Cardiac muscle cell (in vitro differentiated cells and primary cell): ENCODE data around the gene SLC16A11. TPM values are rescaled to one million over a fixed set of nuclear protein-coding genes. Genes with fewer than 3 reads are reported as not detected.

Experiments
- DNase-seq, 2 donors: peaks; one replicate each; pipeline versions ENCODE4 v3.0.0 to v3.0.0-alpha.2; 2010 to 2017; ENCODE audit warnings: low read depth in 1 of 2, low spot score in 1 of 2
- H3K27ac ChIP-seq: fragments of 200-600 bp; sonication (generic); 2 replicates; pipeline ENCODE4 v1.5.1; 2016
- H3K27me3 ChIP-seq: fragments of 200-600 bp; sonication (generic); 2 replicates; pipeline ENCODE4 v1.6.0; 2016; ENCODE audit warnings: control low read depth
- H3K36me3 ChIP-seq: fragments of 200-600 bp; sonication (generic); 2 replicates; pipeline ENCODE4 v1.5.1; 2016; ENCODE audit warnings: control low read depth
- H3K4me1 ChIP-seq: fragments of 200-600 bp; sonication (generic); 2 replicates; pipeline ENCODE4 v1.8.1; 2017; ENCODE audit warnings: low read depth, mild to moderate bottlenecking, mixed run types
- H3K4me3 ChIP-seq: fragments of 200-600 bp; sonication (generic); 2 replicates; pipeline ENCODE4 v1.5.1; 2016; ENCODE audit warnings: mild to moderate bottlenecking
- H3K9me3 ChIP-seq: fragments of 200-600 bp; sonication (generic); 2 replicates; pipeline ENCODE4 v1.5.1; 2017; ENCODE audit warnings: low read depth, mild to moderate bottlenecking, control low read depth
- polyA plus RNA-seq: library from polyadenylated mRNA; unstranded; fragments of >200 nt; fragmentation: Nextera tagmentation; extraction: Ambion mirVana; gene quantifications from 2 replicates; pipeline ENCODE4 v1.2.1, GENCODE V29; 2016
- total RNA-seq: library from RNA; depleted of rRNA; stranded (reverse); fragments of >200 nt; gene quantifications from 2 replicates; pipeline ENCODE4 v1.2.3, GENCODE V29; 2016
- TF ChIP-seq, protein P1 (sequence below): IDR thresholded peaks from 2 replicates; pipeline ENCODE4 v1.5.1; 2012; ENCODE audit warnings: low read depth, mild to moderate bottlenecking, low read length

Gene SLC16A11
- total and polyA plus RNA-seq, 2 experiments from 2014 or later = 1.1 to 3.8 TPM

DNA sequence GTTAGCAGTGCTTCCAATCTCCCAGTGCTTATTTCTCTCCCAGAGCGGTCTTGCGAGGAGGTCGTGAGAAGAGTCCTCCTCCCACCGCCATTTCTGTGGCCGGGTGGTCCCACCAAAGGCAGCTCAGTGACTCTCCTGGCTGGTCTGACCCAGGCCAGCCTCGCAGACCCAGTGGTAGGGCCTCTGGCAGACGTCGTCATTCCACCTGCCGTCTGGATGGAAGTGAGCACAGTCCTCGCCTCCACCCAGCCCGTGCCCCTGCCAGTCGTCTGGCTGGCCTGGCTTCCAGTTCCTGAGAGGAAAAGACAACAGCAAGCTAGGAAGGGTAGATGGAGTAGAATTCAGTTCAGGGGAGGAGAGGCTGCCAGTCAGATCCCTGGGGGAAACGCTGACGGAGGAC, 31.0 kb upstream of the SLC16A11 start:
- no peaks in the 10 kb centered on the region for H3K4me1 ChIP-seq
- H3K36me3 ChIP-seq = no peaks in the 10 kb centered on the region
- no peak overlapping the region for H3K4me3 ChIP-seq
- no peaks in the 10 kb centered on the region for H3K27me3 ChIP-seq
- TF ChIP-seq, protein P1, sequence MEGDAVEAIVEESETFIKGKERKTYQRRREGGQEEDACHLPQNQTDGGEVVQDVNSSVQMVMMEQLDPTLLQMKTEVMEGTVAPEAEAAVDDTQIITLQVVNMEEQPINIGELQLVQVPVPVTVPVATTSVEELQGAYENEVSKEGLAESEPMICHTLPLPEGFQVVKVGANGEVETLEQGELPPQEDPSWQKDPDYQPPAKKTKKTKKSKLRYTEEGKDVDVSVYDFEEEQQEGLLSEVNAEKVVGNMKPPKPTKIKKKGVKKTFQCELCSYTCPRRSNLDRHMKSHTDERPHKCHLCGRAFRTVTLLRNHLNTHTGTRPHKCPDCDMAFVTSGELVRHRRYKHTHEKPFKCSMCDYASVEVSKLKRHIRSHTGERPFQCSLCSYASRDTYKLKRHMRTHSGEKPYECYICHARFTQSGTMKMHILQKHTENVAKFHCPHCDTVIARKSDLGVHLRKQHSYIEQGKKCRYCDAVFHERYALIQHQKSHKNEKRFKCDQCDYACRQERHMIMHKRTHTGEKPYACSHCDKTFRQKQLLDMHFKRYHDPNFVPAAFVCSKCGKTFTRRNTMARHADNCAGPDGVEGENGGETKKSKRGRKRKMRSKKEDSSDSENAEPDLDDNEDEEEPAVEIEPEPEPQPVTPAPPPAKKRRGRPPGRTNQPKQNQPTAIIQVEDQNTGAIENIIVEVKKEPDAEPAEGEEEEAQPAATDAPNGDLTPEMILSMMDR = no peak
- no peaks in the 10 kb centered on the region for H3K9me3 ChIP-seq
- DNase-seq = no peak
- no peak overlapping the region for H3K27ac ChIP-seq

DNA sequence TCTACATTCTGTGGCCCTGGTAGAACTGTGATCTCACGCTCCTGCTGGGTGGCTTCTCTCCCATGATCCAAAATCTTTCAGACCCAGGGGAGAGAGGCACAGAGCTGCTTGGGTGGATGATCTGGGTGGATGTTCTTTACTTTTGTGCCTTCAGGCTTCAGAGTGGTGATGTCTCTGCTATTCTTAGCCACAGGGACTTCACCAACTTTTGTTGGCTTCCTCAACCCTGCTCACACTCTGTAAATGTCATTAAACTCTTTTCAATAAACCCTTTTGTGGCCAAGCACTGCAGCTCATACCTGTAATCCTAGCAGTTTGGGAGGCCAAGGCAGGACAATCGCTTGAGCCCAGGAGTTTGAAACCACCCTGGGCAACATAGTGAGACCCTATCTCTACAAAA, 28.5 kb upstream of the SLC16A11 start:
- Histone ChIP-seq H3K4me1 (no peaks in the 10 kb centered on the region), H3K27me3 (no peaks in the 10 kb centered on the region), H3K4me3 (no peak overlapping the region), H3K27ac (no peak overlapping the region), H3K9me3 (no peaks in the 10 kb centered on the region), H3K36me3 (no peaks in the 10 kb centered on the region)
- TF ChIP-seq, protein P1 = no peak
- no peak for DNase-seq

DNA sequence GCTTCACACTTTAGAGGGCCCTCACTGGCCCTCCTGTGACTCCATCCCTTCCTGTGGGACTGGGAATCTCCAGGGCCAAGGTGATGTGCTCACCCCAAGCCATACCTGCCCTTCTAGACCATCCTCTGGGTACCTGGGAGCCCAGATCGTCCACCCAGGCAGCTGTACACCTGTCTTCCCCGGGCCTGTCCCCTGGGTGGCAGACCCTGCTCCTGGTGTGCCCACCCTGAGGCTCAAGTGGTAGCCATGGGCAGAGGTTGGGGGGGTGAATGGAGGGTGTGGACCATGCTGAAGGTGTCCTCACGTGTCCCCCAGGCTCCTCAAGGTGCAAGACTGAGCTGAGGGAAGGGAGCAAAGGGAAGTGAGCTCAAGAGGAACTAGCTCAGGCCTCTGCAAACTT, 26.8 kb upstream of the SLC16A11 start:
- Histone ChIP-seq H3K4me3 (no peak overlapping the region), H3K36me3 (no peaks in the 10 kb centered on the region), H3K4me1 (no peaks in the 10 kb centered on the region), H3K9me3 (no peaks in the 10 kb centered on the region), H3K27me3 (no peaks in the 10 kb centered on the region), H3K27ac (no peak overlapping the region)
- TF ChIP-seq, protein P1 = no peak
- no peak for DNase-seq

DNA sequence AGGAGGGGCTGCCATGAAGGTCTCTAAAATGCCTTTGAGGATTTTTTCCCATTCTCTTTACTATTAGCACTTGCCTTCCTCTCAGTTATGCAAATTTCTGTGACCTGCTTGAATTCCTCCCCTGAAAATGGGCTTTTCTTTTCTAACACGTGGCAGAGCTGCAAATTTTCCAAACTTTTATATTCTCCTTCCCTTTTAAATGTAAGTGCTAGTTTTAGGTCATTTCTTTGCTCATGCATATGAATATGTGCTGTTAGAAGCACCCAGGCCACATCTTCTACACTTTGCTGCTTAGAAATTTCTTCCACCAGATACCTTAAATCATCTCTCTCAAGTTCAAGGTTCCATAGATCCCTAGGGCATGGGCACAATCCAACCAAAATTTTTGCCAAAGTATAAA, 24.4 kb upstream of the SLC16A11 start:
- H3K9me3 ChIP-seq = no peaks in the 10 kb centered on the region
- no peak overlapping the region for H3K27ac ChIP-seq
- H3K36me3 ChIP-seq = no peaks in the 10 kb centered on the region
- H3K4me1 ChIP-seq = no peaks in the 10 kb centered on the region
- TF ChIP-seq, protein P1 = no peak
- H3K27me3 ChIP-seq = no peaks in the 10 kb centered on the region
- H3K4me3 ChIP-seq = no peak overlapping the region
- DNase-seq = no peak

DNA sequence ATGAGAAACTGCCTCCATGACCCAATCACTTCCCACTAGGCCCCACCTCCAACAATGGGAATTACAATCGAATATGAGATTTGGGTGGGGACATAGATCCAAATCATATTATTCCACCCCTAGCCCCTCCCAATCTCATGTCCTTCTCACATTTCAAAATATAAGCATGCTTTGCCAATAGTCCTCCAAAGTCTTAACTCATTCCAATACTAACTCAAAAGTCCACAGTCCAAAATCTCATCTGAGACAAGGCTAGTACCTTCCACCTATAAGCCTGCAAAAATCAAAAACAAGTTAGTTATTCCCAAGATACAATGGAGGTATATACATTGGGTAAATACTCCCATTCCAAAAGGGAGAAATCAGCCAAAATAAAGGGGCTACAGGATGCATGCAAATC, 23.3 kb upstream of the SLC16A11 start:
- Histone ChIP-seq H3K27me3 (no peaks in the 10 kb centered on the region), H3K4me3 (no peak overlapping the region), H3K36me3 (no peaks in the 10 kb centered on the region), H3K4me1 (no peaks in the 10 kb centered on the region), H3K27ac (no peak overlapping the region), H3K9me3 (no peaks in the 10 kb centered on the region)
- no peak for DNase-seq
- TF ChIP-seq, protein P1 = no peak

DNA sequence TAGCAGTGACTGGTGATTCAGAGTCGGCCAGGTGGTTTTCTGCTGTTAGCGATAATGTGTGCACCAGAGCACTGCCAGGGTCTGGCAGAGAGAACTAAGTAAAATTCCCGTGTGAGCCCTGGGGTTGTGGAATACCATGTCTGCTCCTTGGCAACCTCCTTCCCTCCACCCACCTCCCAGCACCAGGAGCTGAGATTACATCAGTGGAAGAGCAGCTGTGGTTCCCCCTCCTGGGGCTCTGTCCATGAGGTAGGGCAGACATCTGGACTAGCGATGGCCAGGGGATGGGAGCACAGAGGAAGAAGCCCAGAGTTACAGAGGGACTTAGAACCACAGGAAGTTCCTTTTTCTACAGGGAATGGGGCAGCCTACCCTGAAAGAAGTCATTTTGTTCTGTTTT, 20.4 kb upstream of the SLC16A11 start:
- no peak for DNase-seq
- no peak overlapping the region for H3K4me3 ChIP-seq
- H3K4me1 ChIP-seq = no peaks in the 10 kb centered on the region
- no peaks in the 10 kb centered on the region for H3K36me3 ChIP-seq
- H3K9me3 ChIP-seq = no peaks in the 10 kb centered on the region
- H3K27ac ChIP-seq = no peak overlapping the region
- TF ChIP-seq, protein P1 = no peak
- H3K27me3 ChIP-seq = no peaks in the 10 kb centered on the region
